Astrocyte of the cerebellum (primary cell): Measurements from ENCODE around the gene PSMD6.

Source experiments
- DNase-seq: peaks from one replicate; pipeline ENCODE4 v3.0.0-alpha.2; 2011; ENCODE audit warnings: low read depth
- H3K4me3 ChIP-seq: 2 replicates; pipeline ENCODE4 v1.5.1; 2011; ENCODE audit warnings: mild to moderate bottlenecking, low read depth, low read length, moderate library complexity
- in situ Hi-C: cut with HindIII; loops from 2 replicates; pipeline ENCODE4 v1.10.0; 2017; ENCODE audit warnings: low sequenced_read_pairs
- TF ChIP-seq, protein P1 (sequence below): IDR thresholded peaks from 2 replicates; pipeline ENCODE4 v1.5.1; 2012; ENCODE audit warnings: low read length, low read depth, moderate library complexity, mild to moderate bottlenecking; ENCODE audit errors: missing control alignments

PSMD6 gene

DNA sequence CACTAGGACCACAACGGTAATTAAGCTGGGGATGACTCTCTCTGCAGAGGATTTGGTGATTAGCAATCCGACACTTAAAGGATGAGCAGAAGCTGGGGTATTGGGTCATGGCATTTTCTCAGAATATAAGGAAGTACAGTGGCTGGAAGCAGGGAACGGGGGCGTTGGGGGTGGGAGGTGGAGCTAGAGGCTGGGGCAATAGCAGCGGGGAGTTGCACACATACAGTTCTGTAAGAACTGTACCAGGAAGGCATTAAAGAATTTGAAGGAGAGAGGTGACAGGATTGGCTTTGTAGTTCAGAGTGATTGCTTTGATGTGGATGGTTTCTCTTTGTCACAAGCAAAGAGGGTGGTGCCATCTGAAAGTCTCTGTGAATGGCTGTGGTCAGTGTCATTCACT lies 28.2 kb downstream of the PSMD6 start:
- DNase-seq = no peak
- in situ Hi-C loops = no loop called here
- TF ChIP-seq, protein P1, sequence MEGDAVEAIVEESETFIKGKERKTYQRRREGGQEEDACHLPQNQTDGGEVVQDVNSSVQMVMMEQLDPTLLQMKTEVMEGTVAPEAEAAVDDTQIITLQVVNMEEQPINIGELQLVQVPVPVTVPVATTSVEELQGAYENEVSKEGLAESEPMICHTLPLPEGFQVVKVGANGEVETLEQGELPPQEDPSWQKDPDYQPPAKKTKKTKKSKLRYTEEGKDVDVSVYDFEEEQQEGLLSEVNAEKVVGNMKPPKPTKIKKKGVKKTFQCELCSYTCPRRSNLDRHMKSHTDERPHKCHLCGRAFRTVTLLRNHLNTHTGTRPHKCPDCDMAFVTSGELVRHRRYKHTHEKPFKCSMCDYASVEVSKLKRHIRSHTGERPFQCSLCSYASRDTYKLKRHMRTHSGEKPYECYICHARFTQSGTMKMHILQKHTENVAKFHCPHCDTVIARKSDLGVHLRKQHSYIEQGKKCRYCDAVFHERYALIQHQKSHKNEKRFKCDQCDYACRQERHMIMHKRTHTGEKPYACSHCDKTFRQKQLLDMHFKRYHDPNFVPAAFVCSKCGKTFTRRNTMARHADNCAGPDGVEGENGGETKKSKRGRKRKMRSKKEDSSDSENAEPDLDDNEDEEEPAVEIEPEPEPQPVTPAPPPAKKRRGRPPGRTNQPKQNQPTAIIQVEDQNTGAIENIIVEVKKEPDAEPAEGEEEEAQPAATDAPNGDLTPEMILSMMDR = no peak
- H3K4me3 ChIP-seq = no peak overlapping the region

DNA sequence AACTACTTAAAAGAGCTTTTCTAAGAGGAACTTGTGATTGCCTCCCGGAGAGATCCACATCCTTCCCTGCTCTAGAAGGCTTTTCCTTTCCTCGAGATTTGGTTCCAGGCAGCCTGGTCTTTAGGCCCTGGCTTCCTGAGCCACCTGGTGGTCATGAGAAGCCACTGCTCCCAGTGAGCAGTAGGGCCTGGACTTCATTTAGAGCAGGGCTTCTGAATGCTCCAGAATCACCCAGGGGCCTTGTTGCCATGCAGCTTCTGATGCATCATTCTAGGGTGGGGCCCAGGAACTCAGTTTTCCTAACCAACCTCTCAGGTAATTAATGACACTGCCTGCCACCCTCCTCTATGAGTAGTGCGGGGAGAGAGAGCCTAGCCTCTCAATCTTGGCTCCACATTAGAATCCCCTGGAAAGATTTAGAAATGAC lies 29.6 kb downstream of the PSMD6 start:
- no peak overlapping the region for H3K4me3 ChIP-seq
- TF ChIP-seq, protein P1 = peak; percentile 99
- DNase-seq = peak; percentile 64
- in situ Hi-C loops = no loop called here

DNA sequence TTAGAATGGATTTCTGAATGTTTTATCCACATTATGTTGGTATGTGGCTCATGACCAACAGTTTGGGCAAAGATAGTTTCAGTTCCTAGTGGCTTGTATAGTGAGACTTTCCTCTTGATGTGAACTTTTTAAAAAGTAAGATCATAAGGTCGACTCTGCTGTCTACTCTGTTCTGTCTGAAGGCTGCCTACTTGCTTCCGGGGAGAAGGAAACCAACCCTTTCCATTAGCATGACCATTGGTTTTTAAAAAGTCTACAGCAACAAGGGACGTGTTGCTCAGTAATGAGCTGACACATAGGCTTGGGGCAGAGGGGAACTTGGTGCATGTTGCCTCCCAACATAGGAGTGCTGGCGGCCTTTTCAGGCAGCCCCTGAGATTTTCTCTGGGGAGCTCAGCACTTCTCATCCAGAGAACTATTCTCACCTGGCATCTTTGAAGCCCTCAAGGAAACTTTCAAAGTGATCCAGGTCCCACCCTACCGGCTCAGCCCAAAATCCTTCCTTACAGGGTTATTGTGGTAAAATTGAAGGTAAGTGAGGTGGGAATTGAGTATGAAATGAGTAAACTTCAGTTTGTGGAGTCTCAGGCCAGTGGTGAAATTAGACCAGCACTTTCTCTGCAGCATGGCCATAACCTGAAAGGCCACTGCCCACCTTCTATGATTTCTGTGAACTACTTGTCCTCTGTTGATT lies 30.6 kb downstream of the PSMD6 start:
- no peak for DNase-seq
- in situ Hi-C loops = no loop called here
- TF ChIP-seq, protein P1 = no peak
- H3K4me3 ChIP-seq = no peak overlapping the region

DNA sequence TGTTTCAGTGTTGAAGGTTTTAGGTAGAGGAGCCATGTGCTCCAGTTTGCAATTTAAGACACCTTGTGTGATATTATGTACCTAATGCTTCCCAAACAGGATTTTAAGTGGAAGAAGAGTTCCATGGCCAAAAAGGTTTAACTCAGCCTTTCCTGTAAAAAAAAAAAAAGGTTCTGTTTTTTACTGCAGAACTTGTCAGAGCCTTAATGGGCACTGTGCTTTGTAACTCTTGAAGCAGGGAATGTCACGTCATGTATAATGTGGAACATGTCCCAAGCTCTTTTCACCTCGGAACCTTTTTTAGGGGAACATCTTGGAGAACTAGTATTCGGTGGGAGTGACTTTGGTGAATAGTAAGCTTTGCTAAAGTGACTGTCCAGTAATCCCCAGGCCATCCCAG lies 31.6 kb downstream of the PSMD6 start:
- in situ Hi-C loops = no loop called here
- no peak overlapping the region for H3K4me3 ChIP-seq
- TF ChIP-seq, protein P1 = no peak
- DNase-seq = no peak

DNA sequence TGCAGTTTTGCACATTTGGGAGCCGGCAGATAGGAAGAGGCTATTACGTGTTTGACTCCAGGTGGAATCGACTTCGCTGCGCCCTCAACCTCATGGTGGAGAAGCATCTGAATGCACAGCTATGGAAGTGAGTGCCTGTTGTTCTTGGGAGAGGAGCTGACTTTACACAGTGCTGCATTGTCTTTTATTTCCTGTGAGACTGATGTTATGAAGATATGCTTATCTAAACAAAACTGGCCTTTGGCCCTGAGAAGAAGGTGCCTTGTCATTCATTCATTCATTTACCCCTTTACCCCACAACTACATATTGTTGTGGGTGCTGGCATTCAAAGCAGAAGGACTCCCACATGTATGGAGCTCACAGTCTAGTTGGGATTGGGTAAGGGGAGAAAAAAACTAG lies 32.6 kb downstream of the PSMD6 start:
- TF ChIP-seq, protein P1 = no peak
- DNase-seq = no peak
- H3K4me3 ChIP-seq = no peak overlapping the region
- in situ Hi-C loops = no loop called here

DNA sequence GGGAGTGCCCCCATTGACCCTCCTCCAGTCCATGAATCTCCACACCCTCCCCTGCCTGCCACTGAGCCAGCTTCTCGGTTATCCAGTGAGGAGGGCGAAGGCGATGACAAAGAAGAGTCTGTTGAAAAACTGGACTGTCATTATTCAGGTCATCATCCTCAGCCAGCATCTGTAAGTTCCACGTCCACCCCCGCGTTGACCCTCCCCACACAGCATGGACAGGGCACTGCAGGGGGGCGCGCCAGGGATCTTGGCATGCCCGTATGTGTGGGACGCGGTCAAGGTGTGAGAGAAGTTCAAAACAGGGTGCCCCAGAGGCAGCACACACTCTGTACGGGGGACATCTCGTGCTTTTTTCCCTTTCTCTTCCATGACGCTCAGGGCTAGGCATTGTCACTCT lies 33.1 kb downstream of the PSMD6 start:
- in situ Hi-C loops = no loop called here
- H3K4me3 ChIP-seq = no peak overlapping the region
- TF ChIP-seq, protein P1 = no peak
- DNase-seq = no peak
